ENCODE measurements around the gene CD80.

The CD80 gene

DNA sequence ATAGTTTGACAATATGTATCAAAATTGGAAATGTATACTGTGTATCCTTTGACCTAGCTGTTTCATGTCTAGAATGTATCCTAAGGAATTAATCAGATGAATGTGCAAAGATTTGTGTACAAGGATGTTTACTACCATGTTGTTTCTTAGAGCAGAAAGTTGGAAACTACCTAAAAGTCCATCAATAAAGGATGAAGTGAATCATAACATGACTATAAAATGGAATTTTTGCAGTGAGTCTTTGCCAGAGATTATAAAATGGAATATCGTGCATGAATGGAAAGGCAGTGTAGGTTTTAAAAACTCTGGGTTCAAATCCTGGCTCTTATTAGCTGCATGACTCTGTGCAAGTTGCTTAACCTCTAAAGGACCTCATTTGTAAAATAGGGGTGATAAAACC is 76.3 kb downstream of the CD80 start:
- Histone ChIP-seq H3K9me3 (ENCODE audit: control insufficient read depth, insufficient read depth, low read length) (no peaks in the 10 kb centered on the region), H3K4me1 (ENCODE audit: control insufficient read depth, low read length) (no peaks in the 10 kb centered on the region), H3K9me2 (replicated peaks; ENCODE audit: control insufficient read depth, low read length) (no peaks in the 10 kb centered on the region), H3K4me3 (ENCODE audit: low read length) (no peak overlapping the region), H4K20me1 (ENCODE audit: control insufficient read depth, insufficient read depth, low read depth, low read length) (no peaks in the 10 kb centered on the region), H3K4me2 (ENCODE audit: low read length) (no peak overlapping the region), H3K36me3 (ENCODE audit: control insufficient read depth, low read length) (peaks cover 53% of the 10 kb centered on the region), H3K79me2 (ENCODE audit: control insufficient read depth, low read length) (no peaks in the 10 kb centered on the region), H3K27me3 (ENCODE audit: control insufficient read depth, low read length) (no peaks in the 10 kb centered on the region), H3F3A (ENCODE audit: control insufficient read depth, insufficient read depth) (no peaks in the 10 kb centered on the region), H3K27ac (ENCODE audit: low read depth, low read length) (no peak overlapping the region)
- TF ChIP-seq, protein P1, sequence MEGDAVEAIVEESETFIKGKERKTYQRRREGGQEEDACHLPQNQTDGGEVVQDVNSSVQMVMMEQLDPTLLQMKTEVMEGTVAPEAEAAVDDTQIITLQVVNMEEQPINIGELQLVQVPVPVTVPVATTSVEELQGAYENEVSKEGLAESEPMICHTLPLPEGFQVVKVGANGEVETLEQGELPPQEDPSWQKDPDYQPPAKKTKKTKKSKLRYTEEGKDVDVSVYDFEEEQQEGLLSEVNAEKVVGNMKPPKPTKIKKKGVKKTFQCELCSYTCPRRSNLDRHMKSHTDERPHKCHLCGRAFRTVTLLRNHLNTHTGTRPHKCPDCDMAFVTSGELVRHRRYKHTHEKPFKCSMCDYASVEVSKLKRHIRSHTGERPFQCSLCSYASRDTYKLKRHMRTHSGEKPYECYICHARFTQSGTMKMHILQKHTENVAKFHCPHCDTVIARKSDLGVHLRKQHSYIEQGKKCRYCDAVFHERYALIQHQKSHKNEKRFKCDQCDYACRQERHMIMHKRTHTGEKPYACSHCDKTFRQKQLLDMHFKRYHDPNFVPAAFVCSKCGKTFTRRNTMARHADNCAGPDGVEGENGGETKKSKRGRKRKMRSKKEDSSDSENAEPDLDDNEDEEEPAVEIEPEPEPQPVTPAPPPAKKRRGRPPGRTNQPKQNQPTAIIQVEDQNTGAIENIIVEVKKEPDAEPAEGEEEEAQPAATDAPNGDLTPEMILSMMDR (IDR thresholded peaks at IDR 0.05; ENCODE audit: low read depth, low read length, poor library complexity, severe bottlenecking) = no peak

DNA sequence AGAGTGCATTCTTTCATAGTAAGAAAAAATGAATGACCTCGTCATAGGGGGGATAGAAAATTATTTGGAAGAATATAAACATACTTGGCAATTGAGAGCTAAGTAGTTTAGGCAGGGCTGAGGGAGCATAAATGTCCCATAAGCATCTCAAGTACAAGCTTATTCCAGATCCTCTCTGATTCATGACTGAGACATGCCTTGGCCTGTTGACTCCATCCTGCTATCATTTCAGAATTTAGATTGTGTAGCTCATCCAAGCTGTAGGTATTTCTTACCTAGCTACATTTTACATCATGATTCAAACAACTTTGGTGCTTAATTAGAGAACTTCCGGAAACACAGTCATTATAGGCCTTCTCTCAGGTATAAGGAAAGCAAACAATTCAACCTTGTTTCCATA is 78.3 kb downstream of the CD80 start:
- no peak overlapping the region for H3K27ac ChIP-seq (ENCODE audit: low read depth, low read length)
- no peaks in the 10 kb centered on the region for H3K79me2 ChIP-seq (ENCODE audit: control insufficient read depth, low read length)
- H3K4me2 ChIP-seq (ENCODE audit: low read length) = no peak overlapping the region
- no peaks in the 10 kb centered on the region for H3F3A ChIP-seq (ENCODE audit: control insufficient read depth, insufficient read depth)
- peaks cover 49% of the 10 kb centered on the region for H3K36me3 ChIP-seq (ENCODE audit: control insufficient read depth, low read length)
- H3K27me3 ChIP-seq (ENCODE audit: control insufficient read depth, low read length) = no peaks in the 10 kb centered on the region
- no peak overlapping the region for H3K4me3 ChIP-seq (ENCODE audit: low read length)
- H3K9me2 ChIP-seq (replicated peaks; ENCODE audit: control insufficient read depth, low read length) = no peaks in the 10 kb centered on the region
- H3K4me1 ChIP-seq (ENCODE audit: control insufficient read depth, low read length) = no peaks in the 10 kb centered on the region
- TF ChIP-seq, protein P1 (IDR thresholded peaks at IDR 0.05; ENCODE audit: low read depth, low read length, poor library complexity, severe bottlenecking) = no peak
- no peak for TF ChIP-seq EZH2phosphoT487 (IDR thresholded peaks at IDR 0.05; ENCODE audit: borderline replicate concordance, low read length)
- H4K20me1 ChIP-seq (ENCODE audit: control insufficient read depth, insufficient read depth, low read depth, low read length) = no peaks in the 10 kb centered on the region
- no peaks in the 10 kb centered on the region for H3K9me3 ChIP-seq (ENCODE audit: control insufficient read depth, insufficient read depth, low read length)

Measured in DOHH2 (cell line).